IMR-90 (cell line): ENCODE measurements around the gene KCNJ10. TPM values are rescaled to one million over a fixed set of nuclear protein-coding genes. Genes with fewer than 3 reads are reported as not detected.

Source experiments
- ATAC-seq: fragments of 200-7000 bp; cut with Tn5 transposase; 2 replicates; pipeline ENCODE4 v1.9.1; 2020; ENCODE audit warnings: low read depth, mild to moderate bottlenecking, moderate library complexity
- BruUV-seq: library from RNA; stranded (reverse); fragments of 400-500 nt; replicated peaks from 2 replicates; lab custom pipeline; 2021; lab: Mats Ljungman, UMichigan
- CTCF ChIA-PET: fragments of 300-600 bp; formaldehyde crosslinking; extraction: SDS; loops from one replicate; lab custom pipeline; 2021; ENCODE audit warnings: antibody characterized with exemption; lab: Yijun Ruan, JAX
- POLR2A ChIA-PET: fragments of 300-600 bp; sonication (Branson Sonifier 250); formaldehyde crosslinking; loops from one replicate; lab custom pipeline; 2022; ENCODE audit warnings: antibody characterized with exemption; ENCODE audit not compliant: unreplicated experiment; lab: Charles Lee
- DNase-seq: peaks from one replicate; pipeline ENCODE4 v3.0.0; 2013
- H2AFZ ChIP-seq: replicated peaks from 2 replicates; pipeline ENCODE3; 2013; ENCODE audit warnings: low read length, mild to moderate bottlenecking; ENCODE audit not compliant: poor library complexity
- H2AK5ac ChIP-seq: 2 replicates; pipeline ENCODE4 v1.6.1; 2013; ENCODE audit warnings: low read depth, low read length, inconsistent platforms
- H2AK9ac ChIP-seq: replicated peaks from 2 replicates; pipeline ENCODE3; 2013; ENCODE audit warnings: mild to moderate bottlenecking, low read depth, low read length, moderate library complexity; ENCODE audit not compliant: poor library complexity
- H2BK120ac ChIP-seq: 2 replicates; pipeline ENCODE4 v1.6.1; 2013; ENCODE audit warnings: low read depth, low read length, inconsistent platforms
- H2BK15ac ChIP-seq: 3 replicates; pipeline ENCODE4 v1.6.1; 2013; ENCODE audit warnings: low read depth, low read length, inconsistent platforms
- H2BK20ac ChIP-seq: 2 replicates; pipeline ENCODE4 v1.6.1; 2013; ENCODE audit warnings: low read depth, mild to moderate bottlenecking, inconsistent platforms, low read length, moderate library complexity
- H2BK5ac ChIP-seq: 2 replicates; pipeline ENCODE4 v1.6.1; 2013; ENCODE audit warnings: mild to moderate bottlenecking, low read depth, low read length, inconsistent platforms; ENCODE audit not compliant: poor library complexity, severe bottlenecking
- H3K14ac ChIP-seq: replicated peaks from 2 replicates; pipeline ENCODE4 v1.6.1; 2013; ENCODE audit warnings: low read depth, low read length, inconsistent platforms
- H3K18ac ChIP-seq: 2 replicates; pipeline ENCODE4 v1.6.1; 2013; ENCODE audit warnings: low read depth, low read length, control low read depth
- H3K23ac ChIP-seq: 2 replicates; pipeline ENCODE4 v1.6.1; 2013; ENCODE audit warnings: low read depth, low read length, inconsistent platforms
- H3K27ac ChIP-seq: 2 replicates; pipeline ENCODE4 v1.5.1; 2013; ENCODE audit warnings: mild to moderate bottlenecking, control low read depth, low read length; ENCODE audit not compliant: insufficient read depth
- H3K27me3 ChIP-seq: 2 replicates; pipeline ENCODE4 v1.6.1; 2013; ENCODE audit warnings: low read length; ENCODE audit not compliant: control insufficient read depth, insufficient read depth
- H3K36me3 ChIP-seq: 2 replicates; pipeline ENCODE4 v1.6.1; 2013; ENCODE audit warnings: low read length, mixed read lengths; ENCODE audit not compliant: control insufficient read depth, insufficient read depth
- H3K4ac ChIP-seq: 2 replicates; pipeline ENCODE4 v1.6.1; 2013; ENCODE audit warnings: low read depth, low read length, inconsistent platforms
- H3K4me1 ChIP-seq: 2 replicates; pipeline ENCODE4 v1.6.1; 2013; ENCODE audit warnings: low read length, mixed read lengths; ENCODE audit not compliant: control insufficient read depth, insufficient read depth
- H3K4me2 ChIP-seq: 2 replicates; pipeline ENCODE4 v1.6.1; 2013; ENCODE audit warnings: low read depth, mild to moderate bottlenecking, control low read depth, low read length, moderate library complexity
- H3K4me3 ChIP-seq: 2 replicates; pipeline ENCODE4 v1.5.1; 2013; ENCODE audit warnings: low read depth, mild to moderate bottlenecking, control low read depth, low read length, moderate library complexity; ENCODE audit not compliant: insufficient read depth
- H3K56ac ChIP-seq: 2 replicates; pipeline ENCODE4 v1.6.1; 2013; ENCODE audit warnings: low read length, inconsistent platforms; ENCODE audit not compliant: insufficient read depth; ENCODE audit errors: extremely low read depth
- H3K79me1 ChIP-seq, 2 experiments: 2 replicates each; pipeline ENCODE4 v1.6.1; 2013; ENCODE audit warnings: low read length in 2 of 2, inconsistent platforms in 1 of 2, low read depth in 1 of 2
- H3K9ac ChIP-seq: 2 replicates; pipeline ENCODE4 v1.6.1; 2013; ENCODE audit warnings: low read depth, low read length, control low read depth
- H3K9me1 ChIP-seq: 2 replicates; pipeline ENCODE4 v1.6.1; 2013; ENCODE audit warnings: low read length, inconsistent platforms; ENCODE audit not compliant: insufficient read depth
- H3K9me3 ChIP-seq: 2 replicates; pipeline ENCODE4 v1.6.1; 2013; ENCODE audit warnings: low read length; ENCODE audit not compliant: control insufficient read depth, insufficient read depth
- H4K20me1 ChIP-seq: 2 replicates; pipeline ENCODE4 v1.6.1; 2013; ENCODE audit warnings: low read length, inconsistent platforms; ENCODE audit not compliant: insufficient read depth
- H4K5ac ChIP-seq: 2 replicates; pipeline ENCODE4 v1.6.1; 2013; ENCODE audit warnings: mild to moderate bottlenecking, low read depth, low read length, control low read depth
- H4K8ac ChIP-seq, 2 experiments: 2 replicates each; pipeline ENCODE4 v1.6.1; 2013; ENCODE audit warnings: low read depth in 2 of 2, low read length in 2 of 2, control low read depth in 1 of 2, inconsistent platforms in 1 of 2
- H4K91ac ChIP-seq: 2 replicates; pipeline ENCODE4 v1.6.1; 2013; ENCODE audit warnings: low read depth, low read length, inconsistent platforms; ENCODE audit not compliant: insufficient read depth
- CHD1 ChIP-seq: IDR thresholded peaks from 2 replicates; pipeline ENCODE4 v1.6.1; 2012; ENCODE audit warnings: low read depth, low read length, improper control_type of control experiment
- MAZ ChIP-seq: IDR thresholded peaks from 2 replicates; pipeline ENCODE4 v1.6.1; 2012; ENCODE audit warnings: low read depth, mild to moderate bottlenecking, low read length, improper control_type of control experiment, moderate library complexity, borderline replicate concordance
- MXI1 ChIP-seq: IDR thresholded peaks from 2 replicates; pipeline ENCODE4 v1.6.1; 2012; ENCODE audit warnings: low read depth, mild to moderate bottlenecking, low read length, moderate library complexity, borderline replicate concordance
- RCOR1 ChIP-seq: IDR thresholded peaks from 2 replicates; pipeline ENCODE4 v1.6.1; 2012; ENCODE audit warnings: mild to moderate bottlenecking, low read length, improper control_type of control experiment; ENCODE audit not compliant: insufficient replicate concordance
- RFX5 ChIP-seq: IDR thresholded peaks from 2 replicates; pipeline ENCODE4 v1.8.0; 2012; ENCODE audit warnings: low read depth, mild to moderate bottlenecking, low read length, moderate library complexity
- SMC3 ChIP-seq: fragments of 150-350 bp; IDR thresholded peaks from 2 replicates; pipeline ENCODE4 v1.6.1; 2016; ENCODE audit warnings: low read depth, mild to moderate bottlenecking, antibody characterized with exemption, low read length, moderate library complexity
- WGBS, 2 experiments: methylation state at CpG; one replicate each; pipeline versions ENCODE4 v1.1.5 to v1.1.7; 2013; ENCODE audit warnings: missing lambda C conversion rate in 2 of 2; ENCODE audit not compliant: insufficient read length in 1 of 2; ENCODE audit errors: extremely low coverage in 2 of 2; 5-methylcytosine and 5-hydroxymethylcytosine counted together
- dilution Hi-C: fragments of 300-500 bp; cut with HindIII; formaldehyde crosslinking; loops from one replicate; pipeline ENCODE4 v1.14.3; 2018; ENCODE audit warnings: low sequenced_read_pairs; ENCODE audit not compliant: unreplicated experiment
- in situ Hi-C: fragments of 300-500 bp; cut with MboI; formaldehyde crosslinking; loops from 3 replicates; pipeline ENCODE4 v1.14.3; 2019; ENCODE audit warnings: low sequenced_read_pairs, inconsistent platforms, mixed read lengths
- intact Hi-C: fragments of 100-400 bp; cut with micrococcal nuclease; formaldehyde crosslinking; loops from 2 replicates; pipeline ENCODE4 v1.10.0; 2022
- polyA plus RNA-seq, 3 experiments: library from polyadenylated mRNA; depleted of rRNA; stranded (reverse); fragments of >200 nt; gene quantifications; 2 replicates each; pipeline ENCODE4 v1.2.3, GENCODE V29; 2012; ENCODE audit warnings: low replicate concordance in 1 of 3
- total RNA-seq: library from RNA; depleted of rRNA; stranded (reverse); fragments of >200 nt; gene quantifications from 2 replicates; pipeline ENCODE4 v1.2.3, GENCODE V29; 2012

The KCNJ10 gene
- total and polyA plus RNA-seq, 2 of the 4 experiments (the other 2 are of a cell fraction), result not detected

DNA sequence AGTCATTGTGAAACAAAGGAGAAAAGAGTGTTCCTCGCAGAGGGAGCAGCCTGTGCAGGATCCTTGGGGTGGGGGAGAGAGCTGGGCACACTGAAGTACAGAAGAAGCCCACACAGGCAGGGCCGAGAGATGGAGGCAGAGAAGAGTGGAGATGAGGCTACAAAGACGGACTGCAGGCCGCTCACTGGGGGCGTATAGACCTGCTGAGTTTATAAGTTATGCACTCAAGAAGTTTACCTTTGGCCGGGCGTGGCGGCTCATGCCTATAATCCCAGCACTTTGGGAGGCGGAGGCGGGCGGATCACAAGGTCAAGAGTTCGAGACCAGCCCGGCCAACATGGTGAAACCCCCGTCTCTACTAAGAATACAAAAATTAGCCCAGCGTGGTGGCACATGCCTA is 108.3 kb downstream of the KCNJ10 start:
- no peak overlapping the region for H2BK120ac ChIP-seq
- POLR2A ChIA-PET, result no interaction called here
- H3K27me3 ChIP-seq, result peaks cover 6% of the 10 kb centered on the region
- CTCF ChIA-PET, result no interaction called here
- H3K9ac ChIP-seq, result no peak overlapping the region; the same call in 1 of the 2 replicates
- H3K36me3 ChIP-seq, result no peaks in the 10 kb centered on the region
- no peaks in the 10 kb centered on the region for H3K9me3 ChIP-seq
- dilution Hi-C loops (no loop called here), intact Hi-C loops (no loop called here), in situ Hi-C loops (no loop called here)
- no peak overlapping the region for H3K27ac ChIP-seq
- no peaks in the 10 kb centered on the region for H3K79me1 ChIP-seq
- no peak overlapping the region for H2BK20ac ChIP-seq
- H2AFZ ChIP-seq, result no peak overlapping the region
- H3K4me1 ChIP-seq, result peaks cover 2% of the 10 kb centered on the region; the same call in 1 of the 2 replicates
- H3K23ac ChIP-seq, result no peak overlapping the region
- no peaks in the 10 kb centered on the region for H4K20me1 ChIP-seq
- BruUV-seq, result no TSS peak
- H3K4me3 ChIP-seq, result peak overlapping the region; percentile 13; the same call in 1 of the 2 replicates
- H2AK9ac ChIP-seq, result no peak overlapping the region
- DNase-seq (no peak), ATAC-seq (no peak)
- H2AK5ac ChIP-seq, result no peak overlapping the region
- H4K8ac ChIP-seq, result no peak overlapping the region
- H3K14ac ChIP-seq, result no peak overlapping the region
- H3K4me2 ChIP-seq, result peak overlapping the region; percentile 78; the same call in 1 of the 2 replicates
- no peak overlapping the region; the same call in 1 of the 2 replicates for H4K5ac ChIP-seq
- no peak overlapping the region for H3K56ac ChIP-seq
- peak overlapping the region; percentile 61; the same call in 1 of the 2 replicates for H3K18ac ChIP-seq
- TF ChIP-seq RFX5, result no peak
- TF ChIP-seq SMC3, result no peak
- TF ChIP-seq MXI1, result no peak
- TF ChIP-seq CHD1, result no peak
- TF ChIP-seq RCOR1, result no peak
- no peak for TF ChIP-seq MAZ
- H3K4ac ChIP-seq, result peak overlapping the region; percentile 27; the same call in 1 of the 2 replicates
- no peak overlapping the region for H2BK5ac ChIP-seq
- no peaks in the 10 kb centered on the region for H3K9me1 ChIP-seq
- 91% methylated on average over 11 of the region's 15 CpGs; no CpG with 5 or more reads in 1 of the 2 experiments for WGBS, 2 experiments
- no peak overlapping the region for H2BK15ac ChIP-seq
- H4K91ac ChIP-seq, result no peak overlapping the region
